Nephron (organoid): ENCODE measurements around the gene RARRES2.

Experiments used
- H3K27ac Mint-ChIP-seq, 3 experiments: 2 replicates each; pipeline ENCODE4 v1.8.0; 2020; ENCODE audit warnings: mixed read lengths in 3 of 3, mild to moderate bottlenecking in 2 of 3, moderate library complexity in 1 of 3
- H3K27me3 Mint-ChIP-seq: 2 replicates; pipeline ENCODE4 v1.8.0; 2021; ENCODE audit warnings: low read depth, mild to moderate bottlenecking, moderate library complexity, mixed read lengths
- H3K36me3 Mint-ChIP-seq: 2 replicates; pipeline ENCODE4 v1.8.0; 2020; ENCODE audit warnings: low read depth, mixed read lengths
- H3K4me1 Mint-ChIP-seq: 2 replicates; pipeline ENCODE4 v1.8.0; 2020; ENCODE audit warnings: mixed read lengths
- H3K4me3 Mint-ChIP-seq, 3 experiments: 2 replicates each; pipeline ENCODE4 v1.8.0; 2020; ENCODE audit warnings: mild to moderate bottlenecking in 3 of 3, mixed read lengths in 3 of 3, moderate library complexity in 2 of 3
- H3K9me3 Mint-ChIP-seq: 2 replicates; pipeline ENCODE4 v1.8.0; 2020; ENCODE audit warnings: mixed read lengths
- TF ChIP-seq, protein P1 (sequence below), 3 experiments: fragments of 200-600 bp; sonication (generic); IDR thresholded peaks; one replicate each; pipeline ENCODE4 v1.5.0; 2021; ENCODE audit warnings: antibody characterized with exemption in 3 of 3; ENCODE audit not compliant: unreplicated experiment in 3 of 3

The RARRES2 gene

DNA sequence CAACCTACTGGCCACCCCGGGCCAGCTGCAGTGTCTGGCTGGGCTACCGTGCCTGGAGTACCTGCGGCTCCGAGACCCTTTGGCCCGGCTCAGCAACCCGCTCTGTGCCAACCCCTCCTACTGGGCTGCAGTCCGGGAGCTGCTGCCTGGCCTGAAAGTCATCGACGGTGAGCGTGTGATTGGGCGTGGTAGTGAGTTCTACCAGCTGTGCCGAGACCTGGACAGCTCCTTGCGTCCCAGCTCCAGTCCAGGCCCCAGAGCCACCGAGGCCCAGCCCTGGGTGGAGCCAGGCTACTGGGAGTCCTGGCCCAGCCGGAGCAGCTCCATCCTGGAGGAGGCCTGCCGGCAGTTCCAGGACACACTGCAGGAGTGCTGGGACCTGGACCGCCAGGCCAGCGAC, 4.2 kb downstream of the RARRES2 start:
- no peaks in the 10 kb centered on the region for H3K36me3 Mint-ChIP-seq
- peaks cover 17% of the 10 kb centered on the region for H3K27me3 Mint-ChIP-seq
- H3K4me1 Mint-ChIP-seq: peaks cover 51% of the 10 kb centered on the region

DNA sequence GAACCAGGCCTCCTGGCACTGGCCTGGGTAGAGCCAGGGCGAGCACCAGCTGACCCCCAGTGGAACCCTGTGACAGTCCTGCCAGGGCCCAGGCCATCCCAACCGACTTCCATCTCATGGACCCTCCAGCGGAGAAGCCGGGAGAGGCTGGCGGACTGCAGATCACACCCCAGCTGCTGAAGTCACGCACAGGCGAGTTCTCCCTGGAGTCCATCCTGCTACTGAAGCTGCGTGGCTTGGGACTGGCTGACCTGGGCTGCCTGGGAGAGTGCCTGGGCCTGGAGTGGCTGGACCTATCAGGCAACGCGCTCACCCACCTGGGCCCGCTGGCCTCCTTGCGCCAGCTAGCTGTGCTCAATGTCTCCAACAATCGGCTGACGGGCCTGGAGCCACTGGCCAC, 4.7 kb downstream of the RARRES2 start:
- TF ChIP-seq, protein P1, sequence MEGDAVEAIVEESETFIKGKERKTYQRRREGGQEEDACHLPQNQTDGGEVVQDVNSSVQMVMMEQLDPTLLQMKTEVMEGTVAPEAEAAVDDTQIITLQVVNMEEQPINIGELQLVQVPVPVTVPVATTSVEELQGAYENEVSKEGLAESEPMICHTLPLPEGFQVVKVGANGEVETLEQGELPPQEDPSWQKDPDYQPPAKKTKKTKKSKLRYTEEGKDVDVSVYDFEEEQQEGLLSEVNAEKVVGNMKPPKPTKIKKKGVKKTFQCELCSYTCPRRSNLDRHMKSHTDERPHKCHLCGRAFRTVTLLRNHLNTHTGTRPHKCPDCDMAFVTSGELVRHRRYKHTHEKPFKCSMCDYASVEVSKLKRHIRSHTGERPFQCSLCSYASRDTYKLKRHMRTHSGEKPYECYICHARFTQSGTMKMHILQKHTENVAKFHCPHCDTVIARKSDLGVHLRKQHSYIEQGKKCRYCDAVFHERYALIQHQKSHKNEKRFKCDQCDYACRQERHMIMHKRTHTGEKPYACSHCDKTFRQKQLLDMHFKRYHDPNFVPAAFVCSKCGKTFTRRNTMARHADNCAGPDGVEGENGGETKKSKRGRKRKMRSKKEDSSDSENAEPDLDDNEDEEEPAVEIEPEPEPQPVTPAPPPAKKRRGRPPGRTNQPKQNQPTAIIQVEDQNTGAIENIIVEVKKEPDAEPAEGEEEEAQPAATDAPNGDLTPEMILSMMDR (IDR thresholded peaks at IDR 0.05; ENCODE audit: unreplicated experiment in 3 of 3): no peak
- no peaks in the 10 kb centered on the region for H3K36me3 Mint-ChIP-seq
- H3K9me3 Mint-ChIP-seq: no peaks in the 10 kb centered on the region
- no peak overlapping the region for H3K4me3 Mint-ChIP-seq
- peaks cover 13% of the 10 kb centered on the region for H3K27me3 Mint-ChIP-seq
- no peak overlapping the region for H3K27ac Mint-ChIP-seq
- H3K4me1 Mint-ChIP-seq: peaks cover 47% of the 10 kb centered on the region

More for the DNA sequence above, 4.2 kb downstream of the RARRES2 start:
- H3K9me3 Mint-ChIP-seq: no peaks in the 10 kb centered on the region
- TF ChIP-seq, protein P1 (IDR thresholded peaks at IDR 0.05; ENCODE audit: unreplicated experiment in 3 of 3): no peak
- H3K4me3 Mint-ChIP-seq: no peak overlapping the region
- no peak overlapping the region for H3K27ac Mint-ChIP-seq

DNA sequence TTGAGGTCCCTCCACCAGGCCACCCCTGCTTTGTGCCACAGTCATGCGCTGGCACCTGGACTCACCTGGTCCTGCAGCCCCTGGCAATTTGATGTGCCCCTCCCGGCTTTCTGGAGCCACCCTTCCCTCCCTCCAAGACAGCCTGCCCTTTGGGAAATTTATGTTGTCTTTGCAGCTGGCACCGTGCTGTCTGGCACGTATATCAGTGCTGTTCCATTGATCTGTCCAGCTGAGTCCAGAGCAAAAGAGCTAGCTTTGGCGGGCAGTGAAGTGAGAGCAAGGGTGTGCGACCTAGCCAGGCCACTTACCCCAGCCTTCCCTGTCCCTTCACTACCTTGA, 5.7 kb downstream of the RARRES2 start:
- Mint-ChIP-seq H3K9me3 (no peaks in the 10 kb centered on the region), H3K36me3 (no peaks in the 10 kb centered on the region), H3K4me3 (no peak overlapping the region), H3K27me3 (peaks cover 13% of the 10 kb centered on the region), H3K27ac (peak overlapping the region in 2 of 3 experiments; percentile 6 to 79), H3K4me1 (peaks cover 43% of the 10 kb centered on the region)
- TF ChIP-seq, protein P1 (IDR thresholded peaks at IDR 0.05; ENCODE audit: unreplicated experiment in 3 of 3): no peak

DNA sequence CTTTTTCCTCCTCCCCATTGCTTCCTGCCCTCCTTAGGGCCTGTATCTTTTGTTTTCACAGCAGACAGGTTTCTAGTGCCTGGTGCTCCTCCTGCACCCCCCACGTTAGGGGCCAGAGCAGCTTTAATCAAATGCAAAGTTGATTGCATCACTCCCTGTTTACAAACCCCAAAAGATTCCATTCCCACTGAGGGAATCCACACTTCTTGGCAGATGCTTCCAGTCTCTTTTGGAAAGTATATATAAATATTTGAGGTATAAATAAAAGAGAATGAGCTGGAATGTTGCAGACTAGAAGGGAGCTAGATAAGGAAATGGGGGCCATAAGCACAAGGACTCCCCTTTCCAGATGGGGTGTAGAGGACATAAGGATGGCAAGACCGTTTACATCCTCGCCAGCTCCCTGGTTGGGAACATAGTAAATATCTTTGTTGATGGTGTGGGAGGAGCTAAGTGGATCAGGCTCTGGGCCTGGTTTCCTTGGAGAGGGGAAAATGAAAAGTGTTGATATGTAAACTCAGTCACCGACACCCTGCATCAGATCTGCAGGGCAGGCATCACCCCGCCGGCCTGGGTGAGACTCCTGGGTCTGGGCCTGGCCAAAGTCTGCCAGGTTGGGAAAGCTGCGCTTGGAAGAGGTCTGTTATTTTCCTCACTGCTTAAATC, 6.2 kb downstream of the RARRES2 start:
- TF ChIP-seq, protein P1 (IDR thresholded peaks at IDR 0.05; ENCODE audit: unreplicated experiment in 3 of 3): no peak

DNA sequence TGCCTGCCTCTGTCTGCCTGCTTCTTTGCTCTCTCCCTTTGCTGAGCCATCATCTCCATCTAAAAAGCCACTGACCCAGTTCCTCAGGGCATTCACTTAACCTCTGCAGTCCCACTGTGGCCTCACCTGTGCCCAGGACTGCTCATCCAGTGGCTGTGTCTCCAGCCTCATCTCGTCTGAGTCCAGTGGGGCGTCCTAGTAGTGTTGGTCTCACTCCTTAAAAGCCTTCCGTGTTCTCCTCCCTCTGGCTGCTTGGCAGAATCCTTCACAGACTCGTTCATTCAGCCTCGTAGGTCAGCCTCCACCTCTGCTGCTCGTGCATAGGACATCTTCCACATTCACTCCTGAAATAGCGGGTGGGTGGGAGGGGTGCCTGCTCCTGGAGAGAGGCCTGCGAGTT, 7.3 kb downstream of the RARRES2 start:
- TF ChIP-seq, protein P1 (IDR thresholded peaks at IDR 0.05; ENCODE audit: unreplicated experiment in 3 of 3): no peak
- H3K4me3 Mint-ChIP-seq: no peak overlapping the region
- H3K27me3 Mint-ChIP-seq: peaks cover 9% of the 10 kb centered on the region
- peaks cover 33% of the 10 kb centered on the region for H3K4me1 Mint-ChIP-seq
- no peaks in the 10 kb centered on the region for H3K9me3 Mint-ChIP-seq
- H3K27ac Mint-ChIP-seq: no peak overlapping the region
- H3K36me3 Mint-ChIP-seq: no peaks in the 10 kb centered on the region

More for the DNA sequence above, 6.2 kb downstream of the RARRES2 start:
- H3K27ac Mint-ChIP-seq: peak overlapping the region in 2 of 3 experiments; percentile 71 to 79
- no peaks in the 10 kb centered on the region for H3K36me3 Mint-ChIP-seq
- peaks cover 13% of the 10 kb centered on the region for H3K27me3 Mint-ChIP-seq
- peak overlapping the region in 1 of 3 experiments; percentile 68 for H3K4me3 Mint-ChIP-seq
- H3K9me3 Mint-ChIP-seq: no peaks in the 10 kb centered on the region
- peaks cover 42% of the 10 kb centered on the region for H3K4me1 Mint-ChIP-seq

DNA sequence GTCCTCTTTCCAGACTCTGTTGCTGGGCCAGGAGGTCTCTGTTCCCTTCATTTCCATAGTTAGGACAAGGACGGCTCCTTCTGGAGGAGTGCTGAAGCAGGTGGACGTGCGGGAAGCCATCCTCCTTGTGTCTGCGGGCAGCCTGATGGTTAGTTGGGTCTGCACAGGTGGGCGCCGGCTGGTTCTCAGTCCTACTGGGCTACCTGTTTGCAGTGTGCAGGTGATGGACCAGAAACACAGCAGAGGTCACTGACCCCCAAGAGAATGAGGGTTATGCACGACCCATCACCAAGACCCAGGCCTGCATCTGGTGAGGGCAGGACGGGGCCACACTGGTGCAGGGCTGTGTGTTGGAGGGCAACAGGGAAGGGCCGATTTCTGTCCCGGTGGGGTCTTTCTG, 7.8 kb downstream of the RARRES2 start:
- Mint-ChIP-seq H3K4me1 (peaks cover 31% of the 10 kb centered on the region), H3K36me3 (no peaks in the 10 kb centered on the region), H3K27ac (no peak overlapping the region), H3K4me3 (no peak overlapping the region), H3K27me3 (peaks cover 9% of the 10 kb centered on the region), H3K9me3 (no peaks in the 10 kb centered on the region)
- TF ChIP-seq, protein P1 (IDR thresholded peaks at IDR 0.05; ENCODE audit: unreplicated experiment in 3 of 3): no peak
